GM12878 (cell line): ENCODE measurements around the gene XCR1. TPM values are rescaled to one million over a fixed set of nuclear protein-coding genes. Genes with fewer than 3 reads are reported as not detected.
"Not testable (repeated sequence)": the region's sequence is repeated elsewhere in the genome, so short reads cannot be mapped to it uniquely, and the experiment has no call there.

Experiments used
- ATAC-seq: fragments of 200-7000 bp; cut with Tn5 transposase; 3 replicates; pipeline ENCODE4 v1.9.1; 2020; ENCODE audit warnings: mild to moderate bottlenecking, moderate library complexity
- BruUV-seq: library from RNA; stranded (reverse); fragments of 400-500 nt; replicated peaks from 2 replicates; lab custom pipeline; 2021; lab: Mats Ljungman, UMichigan
- CTCF ChIA-PET: fragments of 300-600 bp; sonication (Branson Sonifier 250); formaldehyde crosslinking; extraction: SDS; loops from one replicate; lab custom pipeline; 2021; ENCODE audit warnings: inconsistent platforms; lab: Yijun Ruan, JAX
- POLR2A ChIA-PET: fragments of 350-600 bp; formaldehyde crosslinking; extraction: SDS; loops from one replicate; lab custom pipeline; 2021; ENCODE audit warnings: inconsistent platforms; lab: Charles Lee
- RAD21 ChIA-PET: fragments of 300-600 bp; sonication (Branson Sonifier 250); formaldehyde crosslinking; loops from one replicate; lab custom pipeline; 2023; ENCODE audit warnings: antibody characterized with exemption; ENCODE audit not compliant: unreplicated experiment; lab: Charles Lee
- SMC1A ChIA-PET: fragments of 300-600 bp; sonication (Branson Sonifier 250); formaldehyde crosslinking; loops from one replicate; lab custom pipeline; 2023; ENCODE audit not compliant: unreplicated experiment, uncharacterized antibody; lab: Charles Lee
- DNase-seq: peaks from one replicate; pipeline ENCODE4 v3.0.0-alpha.2; 2011; ENCODE audit warnings: low read depth, low spot score
- FAIRE-seq: peaks from 3 replicates; lab custom pipeline; 2011; peaks lifted over from hg19 to GRCh38; lab: Jason Lieb, UNC
- H2AFZ ChIP-seq: 2 replicates; pipeline ENCODE4 v1.6.0; 2011; ENCODE audit warnings: low read depth, low read length, control low read depth; ENCODE audit not compliant: control insufficient read depth
- H3K27ac ChIP-seq: 2 replicates; pipeline ENCODE4 v1.5.1; 2011; ENCODE audit warnings: control low read depth; ENCODE audit not compliant: control insufficient read depth, insufficient read depth
- H3K27me3 ChIP-seq, 2 experiments: replicated peaks in 1 of 2; 2 replicates each; pipeline versions ENCODE4 v1.6.0 to v1.6.1; 2011; ENCODE audit warnings: low read length in 1 of 2; ENCODE audit not compliant: control insufficient read depth in 2 of 2, insufficient read depth in 2 of 2
- H3K36me3 ChIP-seq, 2 experiments: 2 replicates each; pipeline ENCODE4 v1.5.1; 2011; ENCODE audit warnings: low read length in 1 of 2; ENCODE audit not compliant: control insufficient read depth in 2 of 2, insufficient read depth in 2 of 2
- H3K4me1 ChIP-seq: 2 replicates; pipeline ENCODE4 v1.6.1; 2011; ENCODE audit warnings: mild to moderate bottlenecking, low read length, moderate library complexity, mixed read lengths; ENCODE audit not compliant: control insufficient read depth, insufficient read depth
- H3K4me2 ChIP-seq: 2 replicates; pipeline ENCODE4 v1.6.0; 2011; ENCODE audit warnings: control low read depth; ENCODE audit not compliant: control insufficient read depth, insufficient read depth
- H3K4me3 ChIP-seq: fragments of 200-600 bp; sonication (generic); 2 replicates; pipeline ENCODE4 v1.5.1; 2016
- H3K79me2 ChIP-seq: 2 replicates; pipeline ENCODE4 v1.6.0; 2011; ENCODE audit warnings: low read length; ENCODE audit not compliant: control insufficient read depth, insufficient read depth
- H3K9ac ChIP-seq: 2 replicates; pipeline ENCODE4 v1.8.0; 2011; ENCODE audit warnings: low read length, control low read depth, mixed read lengths; ENCODE audit not compliant: control insufficient read depth, insufficient read depth
- H3K9me3 ChIP-seq: replicated peaks from 3 replicates; pipeline ENCODE4 v1.5.1; 2011; ENCODE audit warnings: mild to moderate bottlenecking, low read length; ENCODE audit not compliant: control insufficient read depth, insufficient read depth
- H4K20me1 ChIP-seq: 2 replicates; pipeline ENCODE4 v1.6.0; 2011; ENCODE audit not compliant: control insufficient read depth, insufficient read depth
- EGR1 ChIP-seq, 2 experiments: IDR thresholded peaks; 1 replicate in 1 of 2; 2 replicates in 1 of 2; pipeline ENCODE4 v1.6.1; 2011 to 2012; ENCODE audit warnings: low read depth in 2 of 2, low read length in 2 of 2, borderline replicate concordance in 1 of 2, mild to moderate bottlenecking in 1 of 2, moderate library complexity in 1 of 2
- EZH2 ChIP-seq: IDR thresholded peaks from 2 replicates; pipeline ENCODE4 v1.6.1; 2012; ENCODE audit warnings: low read depth, mild to moderate bottlenecking, control low read depth, inconsistent platforms, low read length, borderline replicate concordance; ENCODE audit not compliant: control insufficient read depth
- PAX8 ChIP-seq: fragments of 450-650 bp; IDR thresholded peaks from 2 replicates; pipeline ENCODE4 v1.6.1; 2017; ENCODE audit warnings: mild to moderate bottlenecking, moderate library complexity
- ZBTB4 ChIP-seq: fragments of 450-650 bp; formaldehyde crosslinking; IDR thresholded peaks from 2 replicates; pipeline ENCODE4 v1.4.0; 2022; ENCODE audit warnings: mild to moderate bottlenecking, moderate library complexity
- ZNF384 ChIP-seq: IDR thresholded peaks from 2 replicates; pipeline ENCODE4 v1.6.1; 2012; ENCODE audit warnings: low read depth, mild to moderate bottlenecking, low read length, improper control_type of control experiment, borderline replicate concordance
- in situ Hi-C: fragments of 300-500 bp; cut with MboI; formaldehyde crosslinking; loops from 9 replicates; pipeline ENCODE4 v1.14.3; 2018; ENCODE audit warnings: mixed read lengths
- intact Hi-C: fragments of 100-400 bp; cut with micrococcal nuclease; formaldehyde crosslinking; loops from one replicate; pipeline ENCODE4 v1.14.2; 2022; ENCODE audit not compliant: unreplicated experiment
- polyA plus RNA-seq, 11 experiments: library from polyadenylated mRNA; depleted of rRNA in 4 of 11; unstranded in 6 of 11; stranded (reverse) in 5 of 11; fragments of >200 nt; fragmentation: Nextera tagmentation in 4 of 11; fragmentation: Illumina TruSeq in 1 of 11; extraction: Ambion mirVana in 4 of 11; extraction: Trizol in 1 of 11; gene quantifications; 1 replicate in 1 of 11; 2 replicates in 10 of 11; pipeline versions ENCODE4 v1.2.1 to v1.2.3, GENCODE V29; 2011 to 2016; ENCODE audit warnings: inconsistent platforms in 2 of 11, missing spikeins in 2 of 11, low read depth in 1 of 11
- total RNA-seq, 4 experiments: library from RNA; depleted of rRNA in 3 of 4; stranded (reverse); fragments of >200 nt in 3 of 4; fragmentation: Illumina TruSeq in 1 of 4; extraction: Trizol in 1 of 4; gene quantifications; 2 replicates each; pipeline versions ENCODE4 v1.2.1 to v1.2.3, GENCODE V29; 2013 to 2021

The XCR1 gene
- total and polyA plus RNA-seq, 10 of the 15 experiments (the other 5 are each of a cell fraction or from before 2014, with no cell fraction given), result 0.02 to 0.29 (median 0.13) TPM; not detected in 2

DNA sequence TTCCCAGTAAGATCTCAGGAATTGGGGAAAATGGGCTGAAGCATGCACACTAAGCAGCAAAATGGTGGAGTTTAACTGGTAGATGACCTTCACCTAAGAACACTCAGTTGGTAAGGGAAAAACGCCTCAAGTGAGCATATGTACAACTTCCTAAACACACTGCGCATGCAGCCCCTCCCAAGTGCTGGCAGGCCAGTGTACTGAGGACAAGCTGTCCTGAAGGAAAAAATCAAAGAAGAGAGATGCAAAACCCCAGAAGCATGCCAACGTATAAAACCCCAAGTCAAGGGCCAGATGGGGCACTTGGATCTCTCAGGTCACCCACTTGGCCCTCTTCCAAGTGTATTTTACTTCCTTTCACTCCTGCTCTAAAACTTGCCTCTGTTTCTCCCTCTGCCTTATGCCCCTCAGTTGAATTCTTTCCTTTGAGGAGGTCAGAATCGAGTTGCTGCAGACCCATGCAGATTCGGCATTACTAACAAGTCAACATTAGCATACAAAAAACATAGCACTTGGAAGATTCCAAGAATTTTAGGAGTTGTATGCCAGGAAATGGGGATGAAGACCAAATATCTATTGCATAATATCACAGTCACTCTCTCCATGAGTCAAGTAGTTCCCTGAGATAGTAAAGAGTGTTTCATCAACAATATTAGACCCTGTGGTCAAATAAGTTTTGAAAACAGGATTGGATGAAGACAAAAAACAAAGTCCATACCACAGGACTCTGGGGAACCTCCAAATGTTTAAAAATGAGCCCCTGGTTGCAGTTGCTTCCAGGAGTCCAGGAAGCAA lies 20.8 kb downstream of the XCR1 start (continued):
- TF ChIP-seq ZNF384 (no peak), PAX8 (no peak), ZBTB4 (no peak), EGR1 (IDR thresholded peaks at IDR 0.05; ENCODE audit: borderline replicate concordance in 1 of 2, low read depth in 2 of 2, low read length in 2 of 2) (no peak), EZH2 (no peak)

DNA sequence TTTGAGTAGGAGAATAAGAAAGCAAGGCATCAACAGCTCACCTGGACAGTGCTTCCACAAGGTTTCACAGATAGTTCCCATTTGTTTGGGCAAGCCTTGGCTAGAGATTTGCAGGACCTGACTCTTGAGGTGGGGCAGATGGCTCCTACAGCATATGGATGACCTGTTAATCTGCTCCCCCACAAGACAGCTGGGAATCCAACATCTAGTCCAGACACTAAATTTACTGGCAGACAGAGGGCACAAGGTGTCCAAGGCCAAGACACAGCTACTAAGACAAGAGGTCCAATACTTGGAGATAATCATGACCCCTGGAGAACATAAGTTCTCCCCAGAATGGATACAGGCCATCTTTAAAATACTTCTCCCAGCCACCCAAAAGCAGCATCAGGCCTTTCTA lies 23.6 kb downstream of the XCR1 start:
- H3K79me2 ChIP-seq, FAIRE-seq, H3K9ac ChIP-seq, H3K4me1 ChIP-seq, H3K27me3 ChIP-seq, H3K4me2 ChIP-seq, DNase-seq, H2AFZ ChIP-seq, H3K9me3 ChIP-seq, H3K36me3 ChIP-seq, H3K27ac ChIP-seq, RAD21 ChIA-PET, POLR2A ChIA-PET, BruUV-seq, intact Hi-C loops, ATAC-seq, in situ Hi-C loops, H4K20me1 ChIP-seq, H3K4me3 ChIP-seq: not testable (repeated sequence)
- ChIA-PET CTCF (interaction anchor here (2.7 kb wide), 1 partner anchor 73 kb away, joined by 10 read pairs; no protein-coding TSS in a partner anchor), SMC1A (interaction anchor here (0.9 kb wide), 1 partner anchor 314 kb away, joined by 3 read pairs; no protein-coding TSS in a partner anchor)
